DMS53 treated with DMSO at 0.1 percent for 48 hours (cell line): ENCODE measurements around the gene LRTM2.

Experiments
- DNase-seq: peaks from one replicate; lab custom pipeline; 2025; ENCODE audit not compliant: unreplicated experiment; lab: John Stamatoyannopoulos, UW

The LRTM2 gene

DNA sequence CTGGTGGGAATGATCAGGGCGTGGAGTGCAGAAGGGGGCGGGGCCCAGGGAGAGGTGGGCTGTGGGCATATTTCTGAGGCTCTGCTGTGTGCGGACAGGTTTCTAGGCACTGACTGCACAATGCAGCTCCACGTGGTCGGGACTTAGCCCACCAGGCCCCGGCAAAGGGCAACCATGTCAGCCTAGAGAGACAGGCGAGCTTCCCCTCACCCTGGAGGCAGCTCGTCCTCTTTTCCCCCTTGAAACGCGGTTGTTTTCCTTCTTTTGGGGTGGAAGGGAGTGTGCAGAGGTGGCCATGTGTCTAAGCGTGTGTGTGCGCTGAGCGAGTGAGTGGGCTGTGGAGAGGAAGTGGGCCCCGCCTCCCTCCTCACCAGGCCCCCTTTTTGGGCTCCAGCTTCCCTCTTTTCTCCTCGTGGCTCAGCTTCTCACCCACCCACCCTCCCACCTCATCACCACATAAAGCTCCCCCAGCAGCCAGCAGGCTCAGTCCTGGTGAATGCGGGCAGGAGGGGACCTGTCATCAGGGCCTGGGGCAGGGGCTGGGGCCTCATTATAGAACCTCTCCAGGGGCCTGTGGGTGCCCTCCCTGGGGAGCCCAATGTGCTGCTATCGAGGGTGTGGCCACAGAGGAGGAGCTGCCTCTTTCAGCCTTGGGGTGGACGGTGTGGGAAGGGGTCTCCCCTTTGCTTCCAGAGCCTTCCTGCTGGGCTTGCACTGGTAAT, 22.0 kb downstream of the LRTM2 start:
- no peak for DNase-seq

DNA sequence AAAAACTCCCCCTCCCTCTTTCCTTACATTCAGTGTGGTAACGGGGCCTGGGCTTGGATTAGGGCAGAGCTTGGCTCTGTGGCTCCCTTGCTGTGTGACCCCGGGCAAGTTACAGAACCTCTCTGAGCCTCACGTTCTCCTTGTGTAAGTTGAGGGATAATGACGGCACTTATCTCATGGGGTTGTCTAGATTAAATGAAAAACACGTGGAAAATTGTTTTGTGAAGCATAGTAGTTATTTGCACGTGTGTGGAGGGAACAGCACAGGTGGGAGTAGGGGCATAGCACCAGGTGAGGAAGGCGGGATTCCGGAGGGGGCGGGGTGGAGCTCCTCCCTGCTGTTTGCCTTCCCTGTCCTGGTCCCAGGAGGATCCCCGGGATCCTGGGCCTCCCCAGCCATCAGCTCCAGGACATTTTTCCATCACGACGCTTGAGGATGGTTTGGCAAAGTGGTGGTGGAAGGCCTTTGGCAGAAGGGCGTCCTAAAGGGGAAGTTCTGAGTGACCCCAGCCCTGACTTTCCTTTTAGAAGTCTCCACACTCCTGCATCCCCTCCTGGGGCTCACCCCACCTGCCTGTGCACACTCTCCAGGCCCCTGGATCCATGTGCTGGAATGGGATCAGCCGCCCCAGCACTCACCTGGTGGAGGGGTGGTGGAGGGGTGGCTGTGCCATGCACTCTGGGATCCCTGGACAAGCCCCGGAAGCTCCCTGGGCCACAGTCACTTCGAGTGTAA, 22.7 kb downstream of the LRTM2 start:
- no peak for DNase-seq

DNA sequence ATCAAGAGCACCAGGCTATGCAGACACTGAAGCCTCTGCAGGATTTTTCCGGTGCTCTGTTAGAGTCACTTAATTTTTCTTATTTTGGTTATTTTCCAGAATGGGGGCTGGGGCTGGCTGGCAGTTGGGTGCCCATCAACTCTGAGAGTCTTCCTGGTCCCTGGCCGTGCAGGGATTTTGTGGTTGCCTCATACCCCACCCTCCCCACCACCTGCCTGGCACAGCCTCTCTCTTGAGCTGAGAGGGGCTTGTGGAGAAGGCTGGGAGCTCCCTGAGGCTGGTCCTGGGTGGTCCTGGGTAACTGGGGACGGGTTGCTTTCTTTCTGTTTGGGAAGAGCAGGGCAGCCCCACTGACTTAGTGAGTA, 23.3 kb downstream of the LRTM2 start:
- no peak for DNase-seq

GRCh38 chr12:1844223-1844622, 23.9 kb downstream of the LRTM2 start:
- DNase-seq: no peak

- no peak for DNase-seq
Observed at GRCh38 chr12:1844661-1845409, 24.5 kb downstream of the LRTM2 start.

DNA sequence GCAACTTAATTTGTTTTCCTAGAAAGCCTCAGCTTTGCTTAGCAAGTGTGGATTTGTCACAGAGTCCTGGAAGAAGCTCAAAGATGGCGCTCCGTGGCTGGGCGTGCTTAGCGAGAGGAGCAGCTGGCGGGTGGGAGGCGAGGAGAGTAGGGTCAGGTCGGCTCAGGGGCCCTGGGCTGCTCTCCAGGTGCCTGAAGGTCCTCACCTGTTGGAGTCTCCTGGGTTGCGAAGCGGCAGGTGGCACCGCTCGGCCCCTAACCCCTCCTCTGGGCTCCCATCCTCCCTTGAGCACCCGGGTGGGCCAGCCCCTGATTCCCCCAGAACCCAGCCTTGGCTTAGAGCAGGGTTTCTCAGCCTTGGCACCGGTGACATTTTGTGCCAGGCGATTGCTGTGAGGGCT, 25.1 kb downstream of the LRTM2 start:
- DNase-seq: no peak

DNA sequence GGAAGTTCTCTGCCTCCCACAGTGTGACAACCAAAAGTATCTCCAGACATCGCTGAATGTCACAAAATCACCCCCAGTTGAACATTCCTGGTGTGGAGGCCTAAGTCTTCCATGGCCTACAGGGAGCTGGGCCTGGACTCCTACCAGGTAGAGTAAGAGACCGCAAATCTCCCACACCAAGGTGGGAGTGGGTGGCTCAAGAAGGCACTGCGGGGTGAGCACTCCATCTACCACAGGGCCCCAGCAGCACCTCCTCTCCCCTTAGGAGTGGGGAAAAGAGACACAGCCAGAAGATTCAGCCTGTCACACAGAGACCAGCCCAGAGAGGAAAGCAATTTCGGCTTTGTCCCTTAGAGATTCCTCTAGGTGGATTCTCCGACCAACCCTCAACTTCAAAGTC, 25.5 kb downstream of the LRTM2 start:
- no peak for DNase-seq

DNA sequence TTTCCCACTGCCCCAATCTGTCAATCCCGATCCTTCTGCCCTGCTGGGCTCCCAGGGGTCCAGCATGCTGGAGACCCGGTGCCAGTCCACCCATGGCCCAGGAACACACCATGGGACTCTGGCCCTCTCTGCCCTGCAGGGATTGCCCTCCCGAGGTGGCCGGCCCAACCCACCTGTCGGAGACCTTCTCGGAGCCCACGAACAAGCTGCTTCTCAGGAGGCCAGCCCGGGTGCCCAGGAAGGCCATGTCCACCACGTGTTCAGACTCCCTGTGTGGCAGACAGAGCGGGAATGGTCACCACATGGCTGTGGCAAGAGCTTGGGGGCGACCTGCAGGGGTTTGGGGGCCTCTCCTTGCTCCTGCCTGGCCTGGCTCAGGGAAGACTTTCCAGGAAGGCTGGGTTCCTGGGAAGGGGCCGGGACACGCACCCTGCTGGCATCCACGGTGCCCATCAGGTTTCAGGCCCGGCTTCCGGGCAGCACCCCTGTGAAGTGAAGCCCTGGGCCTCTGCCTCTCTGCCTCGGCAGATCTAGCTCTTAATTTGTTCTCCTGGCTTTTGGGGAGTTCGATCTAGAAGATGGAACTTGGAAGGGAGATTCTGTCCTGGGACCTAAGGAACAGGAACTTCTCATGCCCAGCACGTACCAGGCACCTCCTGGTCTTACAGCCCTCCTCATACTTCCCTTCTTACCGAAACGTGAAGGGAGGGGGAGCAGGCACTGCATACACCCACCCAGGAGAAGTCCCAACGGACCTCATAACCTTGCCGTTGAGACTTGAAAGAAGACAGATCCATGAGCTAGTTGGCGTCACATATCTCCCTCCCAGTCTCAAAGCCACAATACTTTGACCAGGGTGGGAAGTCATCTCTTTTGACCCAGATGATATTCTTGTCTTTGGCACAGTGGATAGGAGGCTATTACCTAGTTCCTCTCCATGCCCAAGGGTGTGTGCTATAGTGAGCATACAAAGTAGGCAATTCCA, 26.3 kb downstream of the LRTM2 start:
- DNase-seq: no peak

DNA sequence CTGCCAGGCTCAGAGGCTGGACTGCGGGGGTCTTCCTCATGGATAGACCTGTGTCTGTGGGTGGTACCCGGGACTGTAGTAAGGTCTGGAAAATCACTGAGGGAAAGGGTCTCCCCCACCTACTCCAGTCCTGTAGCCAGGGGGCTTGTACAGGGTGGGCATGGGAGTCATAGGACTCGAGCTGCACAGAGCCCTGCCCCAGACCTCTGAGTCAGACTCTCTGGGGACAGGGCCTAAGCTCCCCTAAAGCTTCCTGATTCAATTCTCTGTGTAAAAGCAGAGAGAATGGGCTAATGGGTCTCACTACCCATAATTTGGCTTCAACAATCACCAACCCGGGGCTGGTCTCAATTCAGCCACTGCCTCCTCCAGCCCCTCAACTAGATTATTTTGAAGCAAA, 27.0 kb downstream of the LRTM2 start:
- no peak for DNase-seq

- no peak for DNase-seq
Observed at GRCh38 chr12:1848146-1848545, 27.8 kb downstream of the LRTM2 start.

DNA sequence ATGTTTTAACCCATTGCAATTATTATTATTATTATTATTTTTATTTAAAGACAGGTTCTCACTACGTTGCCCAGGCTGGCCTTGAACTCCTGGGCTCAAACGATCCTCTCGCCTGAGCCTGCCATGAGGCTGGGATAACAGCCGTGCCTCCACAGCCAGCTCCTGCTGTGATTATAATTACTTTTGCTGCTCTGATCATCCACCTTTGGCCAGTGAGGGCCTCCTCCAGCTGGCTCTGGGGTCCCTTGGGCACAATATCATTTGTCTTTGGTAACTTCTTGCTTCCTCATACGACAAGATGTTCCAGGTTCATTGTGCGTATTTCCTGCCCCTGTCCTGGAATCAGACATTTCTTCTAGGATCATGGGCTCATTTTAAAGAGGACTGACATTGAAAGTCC, 28.4 kb downstream of the LRTM2 start:
- DNase-seq: no peak

DNA sequence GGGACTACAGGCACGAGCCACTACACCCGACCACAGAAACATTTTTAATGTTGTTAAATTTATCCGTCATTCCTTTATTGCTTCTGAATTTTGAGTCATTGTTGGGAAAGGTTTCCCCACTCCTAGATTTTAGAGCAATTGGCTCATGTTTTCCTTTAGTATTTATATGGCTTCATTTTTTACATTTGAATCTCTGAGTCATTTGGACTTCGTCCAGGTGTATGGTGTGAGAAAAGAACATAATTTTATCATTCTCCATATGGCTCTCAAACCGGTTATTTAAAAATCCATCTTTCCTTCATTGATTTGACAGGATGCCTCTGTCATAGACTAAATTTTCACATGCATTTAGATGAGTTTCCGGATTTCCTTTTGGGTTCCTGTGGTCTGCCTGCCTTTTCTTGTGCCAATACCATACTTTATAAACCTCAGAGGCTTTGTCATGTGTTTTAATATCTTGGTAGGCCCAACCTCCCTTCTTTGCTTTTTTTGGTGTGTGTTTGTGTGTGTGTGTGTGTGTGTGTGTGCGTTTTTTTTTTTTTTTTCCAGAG, 30.9 kb downstream of the LRTM2 start:
- no peak for DNase-seq

DNA sequence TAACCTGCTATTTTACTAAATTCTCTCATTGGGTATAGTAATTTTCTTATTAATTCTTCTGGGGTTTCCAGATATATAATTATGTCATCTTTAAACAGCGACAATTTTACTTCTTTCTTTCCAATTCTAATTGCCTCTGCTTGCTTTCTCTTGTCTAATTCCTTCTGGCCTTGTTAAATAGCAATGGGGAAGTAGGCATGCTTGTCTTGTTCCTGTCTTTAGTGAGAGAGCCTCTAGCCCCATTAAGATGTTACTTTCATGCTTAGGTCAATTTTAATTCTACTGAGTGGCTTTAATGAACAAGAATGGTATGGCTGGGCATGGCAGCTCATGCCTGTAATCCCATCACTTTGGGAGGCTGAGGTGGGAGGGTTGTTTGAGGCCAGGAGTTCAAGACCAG, 31.7 kb downstream of the LRTM2 start:
- DNase-seq: no peak

DNA sequence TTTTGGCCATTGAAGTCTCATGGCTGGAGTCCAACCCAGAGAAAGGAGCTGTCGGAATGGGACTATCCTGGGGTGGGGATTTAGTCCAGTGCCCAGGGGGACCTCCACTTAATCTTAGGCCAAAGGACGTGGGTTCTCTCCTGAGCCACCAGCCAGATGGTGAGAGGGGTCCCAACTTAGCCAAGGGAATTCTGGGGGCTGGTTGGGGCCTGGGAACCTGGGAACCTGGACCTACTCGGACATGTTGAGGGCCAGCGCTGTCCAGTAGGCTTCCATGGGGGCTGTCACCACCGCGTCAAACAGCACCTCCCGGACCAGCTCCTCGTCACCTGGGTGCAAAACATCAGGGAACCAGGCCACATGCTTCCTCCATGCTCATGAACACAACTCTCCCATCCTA, 33.4 kb downstream of the LRTM2 start:
- no peak for DNase-seq

GRCh38 chr12:1855241-1855640, 34.9 kb downstream of the LRTM2 start:
- no peak for DNase-seq

DNA sequence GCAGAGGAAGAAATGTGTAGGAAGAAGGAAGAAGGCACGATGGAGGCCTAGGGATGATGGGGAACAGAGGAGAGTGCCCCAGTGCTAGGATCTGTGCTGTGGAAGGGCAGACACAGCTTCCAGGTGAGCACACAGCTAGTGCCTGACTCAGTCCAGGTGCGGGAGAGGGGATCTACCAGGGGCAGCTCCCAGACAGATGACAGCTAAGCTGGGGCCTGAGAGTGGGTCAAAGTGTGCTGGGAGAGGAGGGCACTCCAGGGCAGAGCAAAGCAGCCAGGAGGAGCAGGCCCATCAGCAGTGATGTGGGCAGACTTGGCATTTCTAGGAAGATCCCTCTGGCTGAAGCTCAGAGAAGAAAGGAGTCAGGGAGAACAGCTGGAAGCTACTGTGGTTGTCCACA, 36.7 kb downstream of the LRTM2 start:
- DNase-seq: no peak

GRCh38 chr12:1857821-1858220, 37.5 kb downstream of the LRTM2 start:
- DNase-seq: no peak

- no peak for DNase-seq
Observed at GRCh38 chr12:1858456-1858855, 38.1 kb downstream of the LRTM2 start.

- DNase-seq: no peak
Observed at GRCh38 chr12:1859643-1860042, 39.3 kb downstream of the LRTM2 start.

DNA sequence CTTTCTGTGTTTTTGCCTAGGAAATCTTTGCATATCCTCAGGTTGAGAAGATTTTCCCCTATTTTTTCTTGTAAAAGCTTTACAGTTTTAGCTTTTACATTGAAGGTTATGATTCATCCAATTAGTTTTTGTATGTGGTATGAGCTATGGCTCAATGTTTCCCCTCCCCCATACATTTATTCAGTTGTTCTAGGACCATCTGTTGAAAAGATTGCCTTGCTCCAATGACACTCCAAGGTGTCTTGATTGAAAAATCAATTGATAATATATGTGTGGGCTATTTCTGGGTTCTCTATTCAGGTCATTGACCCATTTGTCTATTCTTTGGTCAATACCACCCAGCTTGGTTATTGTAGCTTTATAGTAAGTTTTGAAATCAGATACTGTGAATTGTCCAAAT, 42.6 kb downstream of the LRTM2 start:
- no peak for DNase-seq

DNA sequence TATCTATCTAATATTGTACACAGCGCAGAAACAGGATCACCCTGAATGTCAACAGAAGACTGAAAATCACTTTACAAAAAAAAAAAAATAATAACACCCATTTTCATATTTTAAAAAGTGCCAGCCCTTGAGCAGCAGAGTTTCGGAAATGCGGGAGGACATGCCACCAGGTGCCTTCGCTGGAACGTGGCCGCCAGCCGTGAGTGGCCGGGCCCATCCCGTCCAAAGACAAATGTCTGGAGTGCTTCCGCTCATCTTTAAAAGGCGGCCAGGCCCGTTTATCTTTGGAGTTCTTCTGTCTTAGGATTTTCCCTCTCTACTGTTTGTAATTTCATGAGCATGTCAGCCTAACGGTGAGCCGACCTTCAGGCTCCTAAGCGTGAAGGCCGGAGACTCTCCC, 43.5 kb downstream of the LRTM2 start:
- no peak for DNase-seq
